MM.1S (cell line): ENCODE data around the gene ZNF670.

Experiments
- DNase-seq: peaks from one replicate; pipeline ENCODE4 v3.0.0-alpha.2; 2015
- H2AFZ ChIP-seq: fragments of 300-600 bp; sonication (generic); 2 replicates; pipeline ENCODE4 v1.6.0; 2016; ENCODE audit warnings: antibody characterized with exemption, low read length
- H3F3A ChIP-seq: fragments of 300-600 bp; sonication (generic); 2 replicates; pipeline ENCODE4 v1.6.1; 2016; ENCODE audit warnings: mild to moderate bottlenecking, antibody characterized with exemption, low read length, moderate library complexity, mixed read lengths; ENCODE audit not compliant: insufficient read depth
- H3K27ac ChIP-seq: fragments of 300-600 bp; sonication (generic); 2 replicates; pipeline ENCODE4 v1.5.1; 2016; ENCODE audit warnings: mild to moderate bottlenecking, low read length
- H3K27me3 ChIP-seq: fragments of 300-600 bp; sonication (generic); replicated peaks from 2 replicates; pipeline ENCODE4 v1.6.0; 2016; ENCODE audit warnings: low read length; ENCODE audit not compliant: insufficient read depth
- H3K36me3 ChIP-seq: fragments of 300-600 bp; sonication (generic); replicated peaks from 2 replicates; pipeline ENCODE4 v1.6.1; 2016; ENCODE audit warnings: mild to moderate bottlenecking, low read length, mixed read lengths; ENCODE audit not compliant: insufficient read depth
- H3K4me1 ChIP-seq: fragments of 300-600 bp; sonication (generic); 2 replicates; pipeline ENCODE4 v1.6.1; 2016; ENCODE audit warnings: low read length, mixed read lengths
- H3K4me2 ChIP-seq: fragments of 300-600 bp; sonication (generic); 2 replicates; pipeline ENCODE4 v1.6.0; 2016; ENCODE audit warnings: low read depth, low read length
- H3K4me3 ChIP-seq: fragments of 300-600 bp; sonication (generic); 2 replicates; pipeline ENCODE4 v1.5.1; 2016; ENCODE audit warnings: low read length, mixed read lengths
- H3K79me2 ChIP-seq: fragments of 300-600 bp; sonication (generic); 2 replicates; pipeline ENCODE4 v1.6.1; 2016; ENCODE audit warnings: mixed run types, low read length, mixed read lengths
- H3K9ac ChIP-seq: fragments of 300-600 bp; sonication (generic); 2 replicates; pipeline ENCODE4 v1.6.1; 2016; ENCODE audit warnings: low read length, mixed read lengths
- H3K9me2 ChIP-seq: fragments of 300-600 bp; sonication (generic); replicated peaks from 2 replicates; pipeline ENCODE4 v1.6.1; 2016; ENCODE audit warnings: mild to moderate bottlenecking, low read length, mixed read lengths; ENCODE audit not compliant: insufficient read depth
- H3K9me3 ChIP-seq: fragments of 300-600 bp; sonication (generic); replicated peaks from 2 replicates; pipeline ENCODE4 v1.6.1; 2016; ENCODE audit warnings: mild to moderate bottlenecking, low read length, mixed read lengths; ENCODE audit not compliant: insufficient read depth
- H4K20me1 ChIP-seq: fragments of 300-600 bp; sonication (generic); 2 replicates; pipeline ENCODE4 v1.6.1; 2016; ENCODE audit warnings: mild to moderate bottlenecking, low read length, moderate library complexity, mixed read lengths; ENCODE audit not compliant: insufficient read depth
- CTCF ChIP-seq: fragments of 300-600 bp; sonication (generic); IDR thresholded peaks from 2 replicates; pipeline ENCODE4 v1.5.1; 2016; ENCODE audit warnings: antibody characterized with exemption, low read length, mixed read lengths
- EZH2 ChIP-seq: fragments of 300-600 bp; sonication (generic); optimal IDR thresholded peaks from 2 replicates; pipeline ENCODE3; 2017; ENCODE audit warnings: low read depth, mild to moderate bottlenecking, antibody characterized with exemption, low read length, mixed read lengths
- EZH2phosphoT487 ChIP-seq: fragments of 300-600 bp; sonication (generic); IDR thresholded peaks from 2 replicates; pipeline ENCODE4 v1.6.1; 2018; ENCODE audit warnings: antibody characterized with exemption, low read length

Gene ZNF670

DNA sequence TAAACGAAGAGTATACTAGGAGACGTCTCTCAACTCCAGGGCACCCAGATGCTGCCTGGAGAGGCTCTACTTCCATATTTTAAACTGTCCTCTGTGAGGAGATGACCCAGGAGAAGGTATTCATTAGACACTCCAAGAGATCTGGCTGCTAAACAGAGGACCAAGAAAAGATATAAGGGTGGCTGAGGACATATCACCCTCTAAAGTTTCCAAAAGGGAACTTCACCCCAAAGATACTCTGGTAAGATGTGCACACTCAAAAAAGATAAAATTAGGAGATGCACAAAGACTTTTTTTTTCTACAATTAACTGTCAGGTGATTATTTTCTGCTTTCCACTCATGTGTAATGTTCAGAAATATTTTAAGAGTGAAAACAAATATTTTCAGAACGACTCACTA lies 1.4 kb downstream of the ZNF670 start:
- Histone ChIP-seq H3K9me2 (no peaks in the 10 kb centered on the region), H3F3A (no peaks in the 10 kb centered on the region; the same call in 1 of the 2 replicates), H3K27ac (no peak overlapping the region), H3K79me2 (peaks cover 42% of the 10 kb centered on the region), H3K27me3 (no peaks in the 10 kb centered on the region), H3K4me2 (peak overlapping the region; percentile 63; the same call in 1 of the 2 replicates), H3K36me3 (no peaks in the 10 kb centered on the region), H3K4me3 (no peak overlapping the region; the same call in 1 of the 2 replicates), H3K4me1 (0 out of 2 replicates have a peak, but pooled peaks cover 3% of the 10 kb centered on the region), H4K20me1 (no peaks in the 10 kb centered on the region), H2AFZ (no peak overlapping the region), H3K9ac (no peak overlapping the region), H3K9me3 (no peaks in the 10 kb centered on the region)
- TF ChIP-seq CTCF = peak; percentile 9; the same call in 1 of the 2 replicates
- no peak for TF ChIP-seq EZH2
- no peak for DNase-seq

DNA sequence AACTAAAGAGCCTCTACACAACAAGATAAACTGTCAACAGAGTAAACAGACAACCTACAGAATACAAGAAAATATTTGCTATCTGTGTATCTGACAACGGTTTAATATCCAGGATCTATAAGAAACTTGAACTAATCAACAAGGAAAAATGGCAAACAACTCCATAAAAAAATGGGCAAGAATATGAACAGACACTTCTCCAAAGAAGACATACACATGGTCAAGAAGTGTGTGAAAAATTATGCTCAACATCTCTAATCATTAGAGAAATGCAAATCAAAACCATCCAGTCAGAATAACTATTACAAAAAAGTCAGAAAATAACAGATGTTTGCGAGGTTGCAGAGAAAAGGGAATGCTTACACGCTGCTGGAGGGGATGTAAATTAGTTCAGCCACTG lies 8.0 kb downstream of the ZNF670 start:
- Histone ChIP-seq H3K9ac (no peak overlapping the region), H4K20me1 (no peaks in the 10 kb centered on the region), H3K36me3 (no peaks in the 10 kb centered on the region), H3K4me2 (no peak overlapping the region), H3K9me3 (no peaks in the 10 kb centered on the region), H3K9me2 (no peaks in the 10 kb centered on the region), H3K27me3 (no peaks in the 10 kb centered on the region), H3K4me1 (no peaks in the 10 kb centered on the region), H3K27ac (no peak overlapping the region), H2AFZ (no peak overlapping the region), H3K79me2 (peaks cover 53% of the 10 kb centered on the region), H3K4me3 (no peak overlapping the region), H3F3A (no peaks in the 10 kb centered on the region)
- TF ChIP-seq CTCF = no peak
- no peak for TF ChIP-seq EZH2
- no peak for TF ChIP-seq EZH2phosphoT487
- no peak for DNase-seq

GRCh38 chr1:247064304-247064703 lies 14.3 kb downstream of the ZNF670 start:
- H3K4me2 ChIP-seq = no peak overlapping the region
- H3F3A ChIP-seq = no peaks in the 10 kb centered on the region
- no peak overlapping the region for H3K27ac ChIP-seq
- H3K27me3 ChIP-seq = no peaks in the 10 kb centered on the region
- H3K79me2 ChIP-seq = peaks cover 39% of the 10 kb centered on the region
- DNase-seq = no peak
- no peaks in the 10 kb centered on the region for H3K9me2 ChIP-seq
- no peaks in the 10 kb centered on the region for H4K20me1 ChIP-seq
- no peak overlapping the region for H2AFZ ChIP-seq
- H3K4me1 ChIP-seq = no peaks in the 10 kb centered on the region
- no peaks in the 10 kb centered on the region for H3K9me3 ChIP-seq
- no peak overlapping the region for H3K9ac ChIP-seq
- no peak overlapping the region for H3K4me3 ChIP-seq
- no peaks in the 10 kb centered on the region for H3K36me3 ChIP-seq
- TF ChIP-seq EZH2phosphoT487 (no peak), EZH2 (no peak), CTCF (no peak)
